ENCODE measurements around the gene TMEM121.
A peak's percentile ranks its signal among the peaks of the same experiment; 100 is the strongest.

TMEM121 gene

DNA sequence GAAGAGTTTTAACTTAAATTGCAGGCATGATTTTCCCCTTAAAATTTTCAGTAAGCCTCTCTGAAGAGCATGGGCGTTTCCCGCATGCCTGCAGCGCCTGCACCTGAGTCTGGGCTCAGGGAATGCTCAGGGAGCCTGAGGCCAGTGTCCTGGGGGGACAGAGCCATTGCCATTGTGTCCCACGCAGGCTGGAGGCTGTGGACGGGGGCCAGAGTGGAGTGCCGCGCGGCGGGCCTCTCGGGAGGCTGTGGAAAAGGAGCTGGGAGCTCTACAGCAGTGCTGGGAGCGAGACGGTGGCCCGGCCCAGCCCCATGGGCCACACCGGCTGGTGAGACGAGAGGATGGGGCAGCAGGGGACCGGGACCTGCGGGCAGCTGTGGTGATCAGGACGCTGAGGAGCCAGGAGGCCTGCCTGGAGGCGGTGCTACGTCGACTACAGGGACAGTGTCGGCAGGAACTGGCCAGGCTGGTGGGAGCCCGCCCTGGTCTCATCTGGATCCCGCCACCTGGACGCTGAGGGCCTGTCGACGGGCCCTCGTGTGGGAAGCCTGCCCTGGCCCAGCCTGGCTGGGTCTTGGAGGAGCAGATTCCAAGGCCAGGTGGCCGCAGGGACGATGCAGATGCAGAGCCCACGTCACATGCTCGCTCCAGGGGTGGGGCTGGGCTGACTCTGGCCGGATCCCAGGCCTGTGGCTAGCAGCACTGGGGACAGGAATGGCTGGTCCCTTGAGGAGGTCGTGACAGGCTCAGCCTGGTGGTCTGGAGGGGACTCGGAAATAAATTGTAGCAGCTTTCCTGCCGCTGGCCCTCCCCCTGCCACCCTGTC lies 27.7 kb upstream of the TMEM121 start:
- no peak for DNase-seq

DNA sequence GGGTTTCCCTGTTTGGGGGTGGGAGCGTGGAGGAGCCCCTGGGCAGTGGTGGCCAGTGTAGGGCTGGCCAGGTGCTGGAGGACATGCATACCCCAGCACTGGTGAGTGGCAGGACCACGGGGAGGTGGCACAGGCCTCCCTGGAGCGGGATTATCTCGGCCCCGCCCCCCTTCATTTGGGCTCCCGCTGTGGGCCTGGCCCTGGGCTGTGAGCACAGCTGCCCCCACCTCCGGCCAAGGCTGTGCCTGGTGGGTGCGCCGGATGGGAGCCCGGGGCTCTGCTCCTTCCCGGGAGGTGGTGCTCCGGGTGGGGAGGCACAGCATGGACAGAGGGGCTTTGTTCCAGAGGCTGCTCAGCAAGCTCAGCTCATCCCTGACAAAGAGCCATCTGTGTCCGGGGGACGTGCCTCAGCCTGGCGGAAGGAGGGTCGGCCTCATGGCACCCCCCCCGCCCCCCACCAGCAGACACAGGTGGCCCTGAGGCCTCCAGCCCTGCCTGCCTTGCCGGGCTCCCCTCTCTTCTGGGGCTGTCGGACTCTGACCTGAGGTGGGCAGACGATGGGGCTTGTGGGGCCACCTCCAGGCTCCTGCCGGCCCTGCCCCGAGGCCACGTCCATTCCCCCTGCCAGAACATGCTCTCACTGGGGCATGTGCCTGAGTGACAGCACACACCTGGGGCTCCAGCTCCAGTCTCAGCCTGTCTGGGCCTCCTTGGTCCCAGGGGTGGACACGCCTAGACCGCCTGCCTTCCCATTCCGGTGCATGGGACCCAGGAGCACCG lies 26.9 kb upstream of the TMEM121 start:
- no peak for DNase-seq

GRCh38 chr14:105500036-105500725 lies 26.2 kb upstream of the TMEM121 start:
- no peak for DNase-seq

- DNase-seq, result no peak
These were observed 25.7 kb upstream of the TMEM121 start for GRCh38 chr14:105500726-105501101.

GRCh38 chr14:105501504-105502291 lies 24.7 kb upstream of the TMEM121 start:
- DNase-seq, result no peak

- DNase-seq, result no peak
These were observed 23.7 kb upstream of the TMEM121 start for GRCh38 chr14:105502446-105503295.

DNA sequence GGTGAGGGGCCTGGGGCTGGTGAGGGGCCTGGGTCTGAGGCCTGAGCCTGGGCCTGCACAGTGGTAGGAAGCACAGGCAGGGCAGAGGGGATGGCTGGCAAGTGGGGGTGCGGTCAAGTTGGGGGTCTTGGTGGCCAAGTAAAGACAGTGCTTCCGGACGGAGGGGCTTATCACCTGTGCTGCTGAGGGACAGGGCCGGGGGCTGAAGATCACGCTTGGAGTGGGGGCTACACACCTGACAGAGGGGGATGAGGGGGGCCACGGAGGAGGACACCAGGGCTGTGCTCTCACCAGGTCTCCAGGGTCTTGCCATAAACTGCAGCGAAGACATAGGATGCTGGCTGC lies 23.1 kb upstream of the TMEM121 start:
- no peak for DNase-seq

GRCh38 chr14:105503935-105504692 lies 22.3 kb upstream of the TMEM121 start:
- no peak for DNase-seq

GRCh38 chr14:105505101-105505500 lies 21.3 kb upstream of the TMEM121 start:
- no peak for DNase-seq

- DNase-seq, result no peak
These were observed 19.1 kb upstream of the TMEM121 start for GRCh38 chr14:105507247-105507646.

- no peak for DNase-seq
These were observed 18.3 kb upstream of the TMEM121 start for GRCh38 chr14:105508069-105508468.

- no peak for DNase-seq
These were observed 17.8 kb upstream of the TMEM121 start for GRCh38 chr14:105508601-105509000.

GRCh38 chr14:105517096-105517495 lies 9.3 kb upstream of the TMEM121 start:
- DNase-seq, result no peak

DNA sequence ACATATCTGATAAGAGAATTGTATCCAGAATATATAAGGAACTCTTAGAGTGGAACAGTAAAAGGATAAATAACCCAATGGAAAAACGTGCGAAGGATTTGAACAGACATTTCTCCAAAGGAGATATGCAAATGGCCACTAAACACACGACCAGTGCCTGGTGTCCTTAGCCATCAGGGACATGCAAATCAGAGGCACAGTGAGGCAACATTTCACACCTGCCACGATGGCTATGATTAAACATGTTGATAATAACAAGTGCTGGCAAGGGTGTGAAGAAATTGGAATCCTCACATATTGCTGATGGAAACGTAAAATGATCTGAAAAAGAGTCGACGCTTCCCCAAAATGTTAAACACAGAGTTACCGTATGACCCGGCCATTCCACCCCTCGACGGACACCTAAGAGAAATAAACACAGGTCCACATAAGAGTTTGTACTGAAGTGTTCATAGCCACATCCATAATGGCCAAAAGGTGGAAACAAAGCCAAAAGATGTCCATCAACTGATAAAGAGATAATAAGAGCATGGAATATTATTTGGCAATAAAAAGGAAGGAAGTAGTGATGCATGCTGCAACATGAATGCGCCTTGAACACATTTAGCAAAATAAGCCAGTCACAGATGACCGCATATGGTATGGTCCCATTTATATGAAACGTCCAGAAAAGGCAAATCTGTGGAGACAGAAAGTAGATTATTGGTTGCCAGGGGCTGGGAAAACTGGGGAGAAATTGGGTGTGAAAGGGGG lies 6.3 kb upstream of the TMEM121 start:
- no peak for DNase-seq

- DNase-seq, result no peak
These were observed 1.1 kb upstream of the TMEM121 start for GRCh38 chr14:105525326-105525725.

DNA sequence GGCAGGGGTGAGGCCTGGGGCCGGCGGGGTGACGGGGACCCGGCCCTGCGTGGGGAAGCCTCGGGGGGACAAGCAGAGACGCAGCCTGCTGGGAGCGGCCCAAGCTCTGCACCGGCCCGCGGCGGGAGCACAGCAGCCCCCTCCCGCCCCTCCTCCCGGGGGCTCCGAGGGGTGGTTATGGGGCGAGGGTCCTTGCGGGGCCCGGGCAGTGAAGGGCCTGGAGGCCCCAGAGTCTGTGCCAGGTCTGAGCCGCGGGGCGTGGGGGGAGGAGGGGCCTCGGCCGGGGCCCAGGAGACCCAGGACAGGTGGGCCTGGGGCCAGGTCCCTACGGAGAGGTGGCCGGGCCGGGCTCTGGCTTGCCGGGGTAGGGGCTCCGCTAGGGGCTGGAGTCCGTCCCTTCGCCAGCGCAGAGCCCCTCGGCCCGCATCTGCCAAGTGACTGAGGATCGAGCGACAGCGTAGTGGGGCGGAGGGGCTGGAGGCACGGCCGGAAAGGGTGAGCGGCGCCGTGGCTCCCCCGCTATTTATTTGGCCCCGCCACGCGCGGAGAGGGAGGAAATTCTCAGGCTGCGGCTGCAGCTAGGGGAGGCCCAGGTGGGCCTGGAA lies 495 bp downstream of the TMEM121 start:
- no peak for DNase-seq

DNA sequence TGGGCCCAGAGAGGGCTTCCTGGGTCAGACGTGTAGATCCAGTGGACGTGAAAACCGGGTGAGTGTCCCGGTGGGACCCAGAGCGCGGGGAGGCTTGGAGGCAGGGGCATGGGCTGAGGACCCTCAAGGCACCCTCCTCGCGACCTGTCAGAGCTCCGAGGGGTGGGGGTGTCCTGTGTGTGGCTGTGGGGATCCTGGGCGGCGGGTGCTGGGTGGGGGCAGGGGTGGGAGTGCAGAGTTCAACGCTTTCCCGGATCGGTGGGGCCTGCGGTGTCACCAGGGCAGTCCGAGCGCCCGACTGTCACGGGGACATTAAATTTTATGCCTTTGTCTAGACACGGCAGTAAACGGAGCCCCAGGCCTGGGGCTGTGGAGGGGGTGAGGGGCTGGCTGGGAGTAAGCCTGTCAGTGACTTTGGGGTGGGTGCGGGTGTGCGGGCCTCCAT lies 1.0 kb downstream of the TMEM121 start:
- DNase-seq, result no peak

GRCh38 chr14:105527826-105528585 lies 1.6 kb downstream of the TMEM121 start:
- DNase-seq, result peak; percentile 81
